Measurements from ENCODE around the gene STAG2.
"Not testable (repeated sequence)": the region's sequence is repeated elsewhere in the genome, so short reads cannot be mapped to it uniquely, and the experiment has no call there.

STAG2 gene

GRCh38 chrX:124035657-124036056 lies 74.2 kb downstream of the STAG2 start (continued):
- TF ChIP-seq, protein P1, sequence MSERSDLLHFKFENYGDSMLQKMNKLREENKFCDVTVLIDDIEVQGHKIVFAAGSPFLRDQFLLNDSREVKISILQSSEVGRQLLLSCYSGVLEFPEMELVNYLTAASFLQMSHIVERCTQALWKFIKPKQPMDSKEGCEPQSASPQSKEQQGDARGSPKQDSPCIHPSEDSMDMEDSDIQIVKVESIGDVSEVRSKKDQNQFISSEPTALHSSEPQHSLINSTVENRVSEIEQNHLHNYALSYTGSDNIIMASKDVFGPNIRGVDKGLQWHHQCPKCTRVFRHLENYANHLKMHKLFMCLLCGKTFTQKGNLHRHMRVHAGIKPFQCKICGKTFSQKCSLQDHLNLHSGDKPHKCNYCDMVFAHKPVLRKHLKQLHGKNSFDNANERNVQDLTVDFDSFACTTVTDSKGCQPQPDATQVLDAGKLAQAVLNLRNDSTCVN (tag by site-specific recombination; optimal IDR thresholded peaks at IDR 0.05), result no peak
- TF ChIP-seq ZNF248 (tag by site-specific recombination; IDR thresholded peaks at IDR 0.05) (no peak), PRDM1 (tag by site-specific recombination; IDR thresholded peaks at IDR 0.05) (no peak)

GRCh38 chrX:124042042-124042441 lies 80.5 kb downstream of the STAG2 start:
- Histone ChIP-seq H3K36me3 (ENCODE audit: control insufficient read depth in 2 of 2, insufficient read depth in 1 of 2, low read length in 2 of 2) (peaks cover 21 to 24% of the 10 kb centered on the region in 2 experiments), H3K9me3 (ENCODE audit: control insufficient read depth, insufficient read depth, low read depth, low read length) (no peaks in the 10 kb centered on the region), H3K4me3 (ENCODE audit: low read depth, low read length) (no peak overlapping the region), H3K27ac (ENCODE audit: extremely low read depth, low read depth, low read length) (no peak overlapping the region), H3K4me1 (ENCODE audit: control insufficient read depth, insufficient read depth, low read length) (no peaks in the 10 kb centered on the region)
- CTCF ChIA-PET, result interaction anchor here (1.2 kb wide), 1 partner anchor 65 kb away, joined by 3 read pairs; no protein-coding TSS in a partner anchor
- POLR2A ChIA-PET, result no interaction called here
- TF ChIP-seq ZNF510 (tag by site-specific recombination; IDR thresholded peaks at IDR 0.05; ENCODE audit: insufficient replicate concordance), result no peak
- TF ChIP-seq ZNF292 (tag by site-specific recombination; IDR thresholded peaks at IDR 0.05; ENCODE audit: borderline replicate concordance, low read depth), result no peak
- no peak for TF ChIP-seq ZNF174 (tag by site-specific recombination; IDR thresholded peaks at IDR 0.05)

- Histone ChIP-seq H3K4me3 (ENCODE audit: low read depth, low read length) (no peak overlapping the region), H3K9me3 (ENCODE audit: control insufficient read depth, insufficient read depth, low read depth, low read length) (no peaks in the 10 kb centered on the region), H3K27ac (ENCODE audit: extremely low read depth, low read depth, low read length) (no peak overlapping the region), H3K4me1 (ENCODE audit: control insufficient read depth, insufficient read depth, low read length) (no peaks in the 10 kb centered on the region), H3K36me3 (ENCODE audit: control insufficient read depth in 2 of 2, insufficient read depth in 1 of 2, low read length in 2 of 2) (peaks cover 23 to 31% of the 10 kb centered on the region in 2 experiments)
- POLR2A ChIA-PET, result no interaction called here
- no peak for TF ChIP-seq ZNF623 (tag by site-specific recombination; IDR thresholded peaks at IDR 0.05)
- TF ChIP-seq KLF1 (tag by site-specific recombination; IDR thresholded peaks at IDR 0.05), result no peak
- CTCF ChIA-PET, result interaction anchor here (0.9 kb wide), 1 partner anchor 212 kb away, joined by 3 read pairs; no protein-coding TSS in a partner anchor
Measured at GRCh38 chrX:124045109-124045508, 83.6 kb downstream of the STAG2 start.

DNA sequence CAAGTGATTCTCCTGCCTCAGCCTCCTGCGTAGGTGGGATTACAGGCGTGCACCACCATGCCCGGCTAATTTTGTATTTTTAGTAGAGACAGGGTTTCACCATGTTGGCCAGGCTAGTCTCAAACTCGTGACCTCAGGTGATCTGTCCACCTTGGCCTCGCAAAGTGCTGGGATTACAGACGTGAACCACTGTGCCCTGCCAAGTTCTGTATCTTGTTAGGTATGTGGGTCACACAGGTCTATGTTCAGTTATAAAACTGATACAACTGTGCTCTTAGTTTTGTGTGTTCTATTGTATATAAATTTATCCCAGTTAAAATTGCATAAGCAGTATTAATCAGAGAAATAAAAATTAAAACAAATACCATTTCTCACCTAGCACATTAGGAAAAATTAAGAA lies 122.9 kb downstream of the STAG2 start:
- POLR2A ChIA-PET; H3K4me1 ChIP-seq (ENCODE audit: control insufficient read depth, insufficient read depth, low read length); H3K27ac ChIP-seq (ENCODE audit: extremely low read depth, low read depth, low read length); H3K4me3 ChIP-seq (ENCODE audit: low read depth, low read length); H3K9me3 ChIP-seq (ENCODE audit: control insufficient read depth, insufficient read depth, low read depth, low read length): not testable (repeated sequence)
- H3K36me3 ChIP-seq (ENCODE audit: control insufficient read depth in 2 of 2, insufficient read depth in 1 of 2, low read length in 2 of 2), result peaks cover 55 to 77% of the 10 kb centered on the region in 2 experiments
- CTCF ChIA-PET, result interaction anchor here (1.3 kb wide), 1 partner anchor 251 kb away, joined by 3 read pairs; no protein-coding TSS in a partner anchor

DNA sequence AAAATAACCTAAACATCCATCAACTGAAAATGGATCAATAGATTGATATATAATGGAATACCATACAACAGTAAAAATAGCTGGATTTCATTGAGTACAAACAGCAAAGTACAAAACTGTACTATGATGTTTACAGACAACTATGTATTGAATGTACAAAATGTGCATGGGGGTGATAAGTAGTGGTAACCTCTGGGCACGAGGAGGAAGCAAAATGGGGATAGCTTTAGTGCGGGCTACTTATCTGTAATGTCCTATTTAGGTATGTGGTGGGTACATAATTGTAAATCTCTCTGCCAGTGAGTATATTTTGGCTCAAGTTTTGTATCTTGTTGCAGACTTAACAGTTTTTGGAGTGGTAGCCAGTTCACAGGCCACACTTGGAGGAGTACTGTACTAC lies 123.6 kb downstream of the STAG2 start:
- ChIA-PET CTCF (interaction anchor here (1.3 kb wide), 1 partner anchor 252 kb away, joined by 3 read pairs; no protein-coding TSS in a partner anchor), POLR2A (no interaction called here)
- TF ChIP-seq BCL11A (tag by site-specific recombination; IDR thresholded peaks at IDR 0.05; ENCODE audit: low read depth) (no peak), REPIN1 (tag by site-specific recombination; IDR thresholded peaks at IDR 0.05; ENCODE audit: low read depth) (no peak), ZNF391 (tag by site-specific recombination; IDR thresholded peaks at IDR 0.05; ENCODE audit: borderline replicate concordance, low read depth) (no peak), ZNF138 (tag by site-specific recombination; IDR thresholded peaks at IDR 0.05; ENCODE audit: borderline replicate concordance) (no peak), ZBTB8A (tag by site-specific recombination; IDR thresholded peaks at IDR 0.05) (no peak), ZNF112 (tag by site-specific recombination; IDR thresholded peaks at IDR 0.05) (no peak), ZNF19 (tag by site-specific recombination; IDR thresholded peaks at IDR 0.05; ENCODE audit: low read depth) (no peak), EGR2 (tag by site-specific recombination; IDR thresholded peaks at IDR 0.05; ENCODE audit: low read depth) (no peak), ZNF791 (tag by site-specific recombination; IDR thresholded peaks at IDR 0.05) (no peak), ZNF560 (tag by site-specific recombination; IDR thresholded peaks at IDR 0.05; ENCODE audit: borderline replicate concordance) (no peak)
- TF ChIP-seq, protein P2, sequence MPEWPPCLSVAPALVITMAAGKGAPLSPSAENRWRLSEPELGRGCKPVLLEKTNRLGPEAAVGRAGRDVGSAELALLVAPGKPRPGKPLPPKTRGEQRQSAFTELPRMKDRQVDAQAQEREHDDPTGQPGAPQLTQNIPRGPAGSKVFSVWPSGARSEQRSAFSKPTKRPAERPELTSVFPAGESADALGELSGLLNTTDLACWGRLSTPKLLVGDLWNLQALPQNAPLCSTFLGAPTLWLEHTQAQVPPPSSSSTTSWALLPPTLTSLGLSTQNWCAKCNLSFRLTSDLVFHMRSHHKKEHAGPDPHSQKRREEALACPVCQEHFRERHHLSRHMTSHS (tag by site-specific recombination; IDR thresholded peaks at IDR 0.05), result no peak
- TF ChIP-seq, protein P3, sequence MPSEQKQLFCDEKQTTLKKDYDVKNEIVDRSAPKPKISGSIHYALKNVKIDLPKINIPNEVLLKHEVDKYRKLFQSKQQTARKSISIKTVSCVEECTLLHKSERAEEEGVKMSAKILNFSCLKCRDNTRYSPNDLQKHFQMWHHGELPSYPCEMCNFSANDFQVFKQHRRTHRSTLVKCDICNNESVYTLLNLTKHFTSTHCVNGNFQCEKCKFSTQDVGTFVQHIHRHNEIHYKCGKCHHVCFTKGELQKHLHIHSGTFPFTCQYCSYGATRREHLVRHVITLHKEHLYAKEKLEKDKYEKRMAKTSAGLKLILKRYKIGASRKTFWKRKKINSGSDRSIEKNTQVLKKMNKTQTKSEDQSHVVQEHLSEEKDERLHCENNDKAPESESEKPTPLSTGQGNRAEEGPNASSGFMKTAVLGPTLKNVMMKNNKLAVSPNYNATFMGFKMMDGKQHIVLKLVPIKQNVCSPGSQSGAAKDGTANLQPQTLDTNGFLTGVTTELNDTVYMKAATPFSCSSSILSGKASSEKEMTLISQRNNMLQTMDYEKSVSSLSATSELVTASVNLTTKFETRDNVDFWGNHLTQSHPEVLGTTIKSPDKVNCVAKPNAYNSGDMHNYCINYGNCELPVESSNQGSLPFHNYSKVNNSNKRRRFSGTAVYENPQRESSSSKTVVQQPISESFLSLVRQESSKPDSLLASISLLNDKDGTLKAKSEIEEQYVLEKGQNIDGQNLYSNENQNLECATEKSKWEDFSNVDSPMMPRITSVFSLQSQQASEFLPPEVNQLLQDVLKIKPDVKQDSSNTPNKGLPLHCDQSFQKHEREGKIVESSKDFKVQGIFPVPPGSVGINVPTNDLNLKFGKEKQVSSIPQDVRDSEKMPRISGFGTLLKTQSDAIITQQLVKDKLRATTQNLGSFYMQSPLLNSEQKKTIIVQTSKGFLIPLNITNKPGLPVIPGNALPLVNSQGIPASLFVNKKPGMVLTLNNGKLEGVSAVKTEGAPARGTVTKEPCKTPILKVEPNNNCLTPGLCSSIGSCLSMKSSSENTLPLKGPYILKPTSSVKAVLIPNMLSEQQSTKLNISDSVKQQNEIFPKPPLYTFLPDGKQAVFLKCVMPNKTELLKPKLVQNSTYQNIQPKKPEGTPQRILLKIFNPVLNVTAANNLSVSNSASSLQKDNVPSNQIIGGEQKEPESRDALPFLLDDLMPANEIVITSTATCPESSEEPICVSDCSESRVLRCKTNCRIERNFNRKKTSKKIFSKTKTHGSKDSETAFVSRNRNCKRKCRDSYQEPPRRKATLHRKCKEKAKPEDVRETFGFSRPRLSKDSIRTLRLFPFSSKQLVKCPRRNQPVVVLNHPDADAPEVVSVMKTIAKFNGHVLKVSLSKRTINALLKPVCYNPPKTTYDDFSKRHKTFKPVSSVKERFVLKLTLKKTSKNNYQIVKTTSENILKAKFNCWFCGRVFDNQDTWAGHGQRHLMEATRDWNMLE (tag by site-specific recombination; conservative IDR thresholded peaks at IDR 0.05; ENCODE audit: low read depth), result no peak
- Histone ChIP-seq H3K4me3 (ENCODE audit: low read depth, low read length) (no peak overlapping the region), H3K9me3 (ENCODE audit: control insufficient read depth, insufficient read depth, low read depth, low read length) (no peaks in the 10 kb centered on the region), H3K4me1 (ENCODE audit: control insufficient read depth, insufficient read depth, low read length) (no peaks in the 10 kb centered on the region), H3K36me3 (ENCODE audit: control insufficient read depth in 2 of 2, insufficient read depth in 1 of 2, low read length in 2 of 2) (peaks cover 49 to 78% of the 10 kb centered on the region in 2 experiments), H3K27ac (ENCODE audit: extremely low read depth, low read depth, low read length) (no peak overlapping the region)

Data from HEK293 (cell line).